Immature natural killer cell (primary cell): ENCODE data around the gene RHBDD1. TPM values are rescaled to one million over a fixed set of nuclear protein-coding genes. Genes with fewer than 3 reads are reported as not detected.
A peak's percentile ranks its signal among the peaks of the same experiment; 100 is the strongest.

Experiments used
- DNase-seq, 3 donors: peaks; one replicate each; pipeline ENCODE4 v3.0.0; 2022; ENCODE audit warnings: mixed read lengths in 1 of 3
- H3K27ac Mint-ChIP-seq, 6 donors: one replicate each; pipeline ENCODE4 v1.8.0; 2020; ENCODE audit warnings: mixed read lengths in 6 of 6, mild to moderate bottlenecking in 5 of 6, inconsistent platforms in 4 of 6, moderate library complexity in 3 of 6
- H3K27me3 Mint-ChIP-seq, 3 donors: one replicate each; pipeline ENCODE4 v1.8.0; 2020 to 2021; ENCODE audit warnings: low read depth in 3 of 3, mild to moderate bottlenecking in 3 of 3, mixed read lengths in 3 of 3, moderate library complexity in 3 of 3, inconsistent platforms in 1 of 3
- H3K36me3 Mint-ChIP-seq, 3 donors: one replicate each; pipeline ENCODE4 v1.8.0; 2020; ENCODE audit warnings: mixed read lengths in 3 of 3, inconsistent platforms in 2 of 3, mild to moderate bottlenecking in 2 of 3
- H3K4me1 Mint-ChIP-seq, 2 donors: one replicate each; pipeline ENCODE4 v1.8.0; 2020; ENCODE audit warnings: inconsistent platforms in 2 of 2, mild to moderate bottlenecking in 2 of 2, mixed read lengths in 2 of 2, moderate library complexity in 1 of 2
- H3K4me3 Mint-ChIP-seq, 5 donors: one replicate each; pipeline ENCODE4 v1.8.0; 2020; ENCODE audit warnings: mild to moderate bottlenecking in 5 of 5, mixed read lengths in 5 of 5, inconsistent platforms in 3 of 5, moderate library complexity in 3 of 5
- H3K9me3 Mint-ChIP-seq, 6 donors: one replicate each; pipeline ENCODE4 v1.8.0; 2020; ENCODE audit warnings: mild to moderate bottlenecking in 6 of 6, mixed read lengths in 6 of 6, inconsistent platforms in 4 of 6, moderate library complexity in 3 of 6
- polyA plus RNA-seq, 3 donors: library from polyadenylated mRNA; unstranded; fragments of 300-500 nt; fragmentation: Illumina TruSeq; gene quantifications; one replicate each; pipeline ENCODE4 v1.2.3, GENCODE V29; 2021

RHBDD1 gene
- polyA plus RNA-seq, 3 donors from 2014 or later = 10.3 to 19.0 (median 11.2) TPM

DNA sequence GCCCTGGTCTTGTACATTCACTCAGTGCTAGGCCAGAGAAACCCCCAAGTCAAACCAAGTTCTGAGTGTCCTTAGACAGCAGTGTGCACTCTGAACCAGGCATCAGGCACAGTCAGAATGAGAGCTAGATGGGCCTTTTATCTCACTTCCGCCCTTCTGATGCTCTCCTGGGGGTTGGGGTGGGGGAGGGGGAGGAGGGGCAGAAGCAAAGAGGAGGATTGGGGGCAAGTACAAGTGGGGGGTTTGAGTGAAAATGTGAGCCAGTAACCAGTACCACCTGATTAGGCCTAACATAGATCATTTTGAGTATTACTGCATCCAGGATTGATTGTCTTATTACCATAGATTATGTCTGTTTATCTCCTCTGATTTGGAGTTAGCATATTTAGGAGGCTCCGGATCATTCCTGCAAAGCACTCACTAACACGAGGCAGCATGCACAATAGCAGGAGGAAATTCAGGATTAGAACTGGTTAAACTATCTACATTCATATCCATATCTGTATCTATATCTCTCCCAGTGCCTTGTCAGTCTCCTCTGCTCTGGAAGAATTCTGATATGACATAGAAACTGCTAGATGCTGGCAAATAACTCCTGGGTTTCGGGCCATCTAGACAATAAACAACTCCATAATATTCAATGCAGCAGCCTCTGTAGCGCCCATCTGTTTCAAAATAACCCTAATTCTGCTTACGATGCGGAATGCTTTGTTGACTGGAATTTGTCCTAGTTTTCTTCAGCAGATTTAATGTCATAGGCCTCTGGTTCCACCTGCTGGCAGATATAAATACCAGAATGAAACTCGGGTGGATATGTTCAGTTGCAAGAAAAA is 149.1 kb downstream of the RHBDD1 start:
- H3K27ac Mint-ChIP-seq = no peak overlapping the region
- H3K27me3 Mint-ChIP-seq = no peaks in the 10 kb centered on the region
- H3K9me3 Mint-ChIP-seq = no peaks in the 10 kb centered on the region
- no peak overlapping the region for H3K4me3 Mint-ChIP-seq
- H3K36me3 Mint-ChIP-seq = peaks cover 0 to 6% (median 3%) of the 10 kb centered on the region in 3 donors
- DNase-seq = peak in 2 of 3 donors; percentile 1 to 11
- no peaks in the 10 kb centered on the region for H3K4me1 Mint-ChIP-seq

DNA sequence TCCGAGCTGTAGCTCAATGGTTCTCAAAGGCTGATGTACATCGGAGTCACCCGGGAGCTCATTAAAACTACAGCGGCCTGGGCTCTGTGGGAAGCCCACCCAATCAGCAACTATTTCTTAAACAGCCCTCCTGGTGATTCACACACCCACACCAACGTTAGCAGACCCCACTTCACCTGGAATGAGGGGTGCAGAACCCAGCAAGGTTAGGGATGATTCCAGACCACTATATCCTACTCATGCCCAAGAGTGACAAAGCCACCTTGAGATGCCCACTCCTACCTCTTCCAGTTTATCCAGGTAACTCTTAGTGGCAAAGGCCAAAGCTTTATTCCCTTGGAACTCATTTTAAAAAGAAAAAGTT is 149.7 kb downstream of the RHBDD1 start:
- Mint-ChIP-seq H3K4me3 (no peak overlapping the region), H3K4me1 (no peaks in the 10 kb centered on the region), H3K36me3 (peaks cover 1 to 6% (median 3%) of the 10 kb centered on the region in 3 donors), H3K9me3 (no peaks in the 10 kb centered on the region), H3K27me3 (no peaks in the 10 kb centered on the region), H3K27ac (no peak overlapping the region)
- DNase-seq = no peak

DNA sequence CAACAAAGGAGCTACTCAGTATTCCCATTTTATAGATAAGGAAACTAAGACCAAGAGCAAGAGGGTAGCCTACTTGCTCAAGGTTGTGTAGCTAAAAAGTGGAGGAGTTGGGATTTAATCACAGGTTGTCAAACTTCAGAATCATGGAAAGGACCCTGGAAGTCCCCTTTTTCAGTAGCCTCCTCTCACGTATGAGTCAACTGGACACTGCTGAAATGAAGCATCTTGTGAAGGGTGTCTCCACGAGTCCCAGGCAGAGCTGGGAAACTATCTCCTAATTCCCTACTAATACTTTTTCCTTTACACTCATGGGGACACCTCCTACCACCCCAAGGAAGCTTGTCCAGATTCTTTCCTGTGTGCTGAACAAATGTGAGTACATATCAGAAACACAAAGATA is 155.8 kb downstream of the RHBDD1 start:
- DNase-seq = no peak
- Mint-ChIP-seq H3K27ac (no peak overlapping the region), H3K9me3 (peaks cover 0 to 3% (median 0%) of the 10 kb centered on the region in 6 donors), H3K36me3 (peaks cover 25 to 37% (median 29%) of the 10 kb centered on the region in 3 donors), H3K4me3 (no peak overlapping the region), H3K27me3 (peaks cover 0 to 1% (median 0%) of the 10 kb centered on the region in 3 donors), H3K4me1 (peaks cover 0 to 5% of the 10 kb centered on the region in 2 donors)

DNA sequence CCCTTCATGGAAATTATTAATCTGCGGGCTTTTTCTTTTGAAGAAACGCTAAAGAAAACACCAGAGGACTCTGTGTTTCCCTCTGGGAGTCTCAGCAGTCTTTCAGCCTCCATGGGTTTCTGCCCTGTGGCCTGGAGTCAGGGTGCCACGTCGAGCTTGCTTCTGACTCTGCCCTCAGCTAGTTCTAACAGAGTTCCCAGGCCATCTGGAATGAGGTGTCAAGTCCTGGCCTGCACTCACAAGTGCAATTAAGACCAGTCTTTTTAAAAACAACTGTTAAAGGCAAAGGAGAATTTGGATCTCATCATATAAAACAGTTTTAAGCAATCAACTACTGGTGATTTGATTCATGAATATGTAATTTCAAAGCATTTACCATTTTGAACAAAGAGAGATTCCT is 157.3 kb downstream of the RHBDD1 start:
- Mint-ChIP-seq H3K4me3 (no peak overlapping the region), H3K27me3 (peaks cover 0 to 1% (median 0%) of the 10 kb centered on the region in 3 donors), H3K27ac (no peak overlapping the region), H3K4me1 (peaks cover 0 to 5% of the 10 kb centered on the region in 2 donors), H3K9me3 (peaks cover 0 to 3% (median 0%) of the 10 kb centered on the region in 6 donors), H3K36me3 (peaks cover 29 to 37% (median 33%) of the 10 kb centered on the region in 3 donors)
- no peak for DNase-seq

DNA sequence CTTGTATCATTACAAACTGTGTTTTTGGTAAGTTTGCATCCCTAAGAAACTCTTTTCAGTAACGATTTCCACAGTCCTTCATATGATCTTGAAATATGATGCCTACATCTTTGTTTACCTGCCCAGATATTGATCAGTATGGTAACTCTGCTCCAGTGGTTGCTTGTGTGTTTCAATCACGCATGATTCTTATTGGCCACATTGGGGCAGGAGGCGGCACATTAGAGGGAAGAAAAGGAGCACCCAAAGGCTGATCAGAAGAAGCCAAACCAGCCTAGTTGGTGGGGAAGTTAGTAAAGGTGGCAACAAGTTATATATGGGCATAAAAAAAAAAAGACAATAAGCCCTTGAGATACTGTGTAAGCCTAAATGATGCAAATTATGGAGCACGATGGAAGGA is 158.9 kb downstream of the RHBDD1 start:
- no peak overlapping the region for H3K4me3 Mint-ChIP-seq
- H3K4me1 Mint-ChIP-seq = peaks cover 0 to 5% of the 10 kb centered on the region in 2 donors
- peaks cover 0 to 3% (median 0%) of the 10 kb centered on the region in 6 donors for H3K9me3 Mint-ChIP-seq
- no peak overlapping the region for H3K27ac Mint-ChIP-seq
- H3K27me3 Mint-ChIP-seq = peaks cover 0 to 1% (median 0%) of the 10 kb centered on the region in 3 donors
- H3K36me3 Mint-ChIP-seq = peaks cover 36 to 52% (median 48%) of the 10 kb centered on the region in 3 donors
- no peak for DNase-seq

DNA sequence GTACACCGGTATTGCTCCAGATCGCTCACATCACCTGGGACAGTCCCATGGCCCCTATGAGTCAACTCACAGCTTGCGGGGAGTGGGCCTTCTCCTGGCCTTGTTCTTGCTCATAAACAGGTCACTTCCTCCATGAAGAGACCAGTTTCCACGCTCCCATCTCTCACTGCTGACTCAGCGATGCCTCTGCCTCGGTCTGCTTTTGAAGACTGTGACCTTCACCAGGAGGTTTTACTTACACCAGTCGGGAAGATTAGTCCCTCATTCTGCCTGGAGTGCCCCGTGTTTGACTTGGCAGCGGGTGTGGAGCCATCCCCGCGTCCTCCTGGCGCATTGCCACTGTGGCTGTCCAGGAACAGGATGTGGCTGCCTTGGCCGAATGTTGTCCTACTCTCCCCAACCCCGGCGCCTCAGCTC is 159.8 kb downstream of the RHBDD1 start:
- Mint-ChIP-seq H3K9me3 (peaks cover 0 to 3% (median 0%) of the 10 kb centered on the region in 6 donors), H3K27me3 (peaks cover 0 to 1% (median 0%) of the 10 kb centered on the region in 3 donors), H3K4me1 (peaks cover 0 to 5% of the 10 kb centered on the region in 2 donors), H3K4me3 (peak overlapping the region in 1 of 5 donors; percentile 24), H3K27ac (no peak overlapping the region), H3K36me3 (peaks cover 42 to 59% (median 57%) of the 10 kb centered on the region in 3 donors)
- DNase-seq = no peak

DNA sequence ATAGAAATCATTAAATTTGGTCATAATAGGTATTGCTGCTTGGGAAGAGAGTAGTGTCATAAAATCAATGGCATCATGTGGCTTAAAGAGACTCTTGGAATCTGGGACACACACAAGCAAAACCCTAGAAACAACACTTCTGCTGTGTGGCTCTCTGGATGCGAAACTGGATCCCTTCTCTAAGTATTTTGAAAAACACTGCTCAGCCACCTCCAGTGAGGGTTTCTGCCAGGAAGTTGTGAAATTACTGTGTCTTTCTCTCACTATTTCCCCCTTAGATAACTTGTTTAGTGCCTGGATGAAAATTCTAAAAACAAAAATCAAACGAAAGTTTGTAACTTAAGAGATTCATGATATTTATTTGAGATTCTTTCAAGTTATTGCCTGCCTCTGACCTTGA is 163.8 kb downstream of the RHBDD1 start:
- H3K4me1 Mint-ChIP-seq = no peaks in the 10 kb centered on the region
- H3K9me3 Mint-ChIP-seq = peaks cover 0 to 2% (median 0%) of the 10 kb centered on the region in 6 donors
- no peak for DNase-seq
- H3K4me3 Mint-ChIP-seq = no peak overlapping the region
- H3K27me3 Mint-ChIP-seq = peaks cover 0 to 4% (median 2%) of the 10 kb centered on the region in 3 donors
- no peak overlapping the region for H3K27ac Mint-ChIP-seq
- peaks cover 36 to 57% (median 54%) of the 10 kb centered on the region in 3 donors for H3K36me3 Mint-ChIP-seq

DNA sequence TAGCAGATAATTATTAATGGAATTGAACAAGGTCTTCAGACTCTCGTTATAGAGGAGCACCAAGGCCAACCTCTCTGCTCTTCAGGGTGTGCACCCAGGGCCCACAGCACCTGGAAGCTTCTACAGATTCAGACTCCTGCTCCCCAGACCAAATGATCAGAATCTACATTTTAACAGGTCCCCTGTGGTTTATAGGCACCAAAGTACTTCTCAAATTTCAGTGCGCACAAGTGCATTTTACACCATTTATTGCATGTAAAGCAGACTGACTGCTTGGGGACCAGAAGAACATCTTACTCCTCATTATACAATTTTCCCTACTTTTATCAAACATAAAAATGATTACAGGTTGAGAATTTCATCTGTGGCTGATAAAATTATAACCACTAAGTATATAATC is 164.3 kb downstream of the RHBDD1 start:
- DNase-seq = no peak
- peaks cover 32 to 53% (median 49%) of the 10 kb centered on the region in 3 donors for H3K36me3 Mint-ChIP-seq
- H3K4me3 Mint-ChIP-seq = no peak overlapping the region
- H3K9me3 Mint-ChIP-seq = no peaks in the 10 kb centered on the region
- no peak overlapping the region for H3K27ac Mint-ChIP-seq
- peaks cover 0 to 4% (median 2%) of the 10 kb centered on the region in 3 donors for H3K27me3 Mint-ChIP-seq
- no peaks in the 10 kb centered on the region for H3K4me1 Mint-ChIP-seq

DNA sequence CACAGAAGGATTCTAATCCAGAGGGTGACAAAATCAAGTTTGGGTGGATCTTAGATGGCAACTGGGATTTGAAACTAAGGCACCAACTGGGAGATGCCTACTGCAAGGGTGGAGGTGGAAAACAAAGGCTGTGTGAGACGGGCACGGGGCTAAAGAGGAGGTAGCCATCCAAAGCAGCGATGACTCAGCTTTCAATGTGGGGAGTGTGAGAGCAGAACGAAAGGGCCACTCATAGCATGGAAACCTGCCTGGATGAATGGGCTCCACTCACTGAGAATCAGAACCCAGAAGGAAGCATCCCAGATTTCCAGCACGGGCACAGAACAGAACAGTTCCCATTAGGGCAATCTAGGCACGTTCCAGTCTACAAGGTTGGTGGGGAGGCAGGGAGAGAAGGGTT is 168.6 kb downstream of the RHBDD1 start:
- Mint-ChIP-seq H3K36me3 (peaks cover 10 to 24% (median 21%) of the 10 kb centered on the region in 3 donors), H3K27ac (no peak overlapping the region), H3K27me3 (peaks cover 2 to 8% (median 8%) of the 10 kb centered on the region in 3 donors), H3K9me3 (no peaks in the 10 kb centered on the region), H3K4me3 (no peak overlapping the region), H3K4me1 (no peaks in the 10 kb centered on the region)
- DNase-seq = no peak

DNA sequence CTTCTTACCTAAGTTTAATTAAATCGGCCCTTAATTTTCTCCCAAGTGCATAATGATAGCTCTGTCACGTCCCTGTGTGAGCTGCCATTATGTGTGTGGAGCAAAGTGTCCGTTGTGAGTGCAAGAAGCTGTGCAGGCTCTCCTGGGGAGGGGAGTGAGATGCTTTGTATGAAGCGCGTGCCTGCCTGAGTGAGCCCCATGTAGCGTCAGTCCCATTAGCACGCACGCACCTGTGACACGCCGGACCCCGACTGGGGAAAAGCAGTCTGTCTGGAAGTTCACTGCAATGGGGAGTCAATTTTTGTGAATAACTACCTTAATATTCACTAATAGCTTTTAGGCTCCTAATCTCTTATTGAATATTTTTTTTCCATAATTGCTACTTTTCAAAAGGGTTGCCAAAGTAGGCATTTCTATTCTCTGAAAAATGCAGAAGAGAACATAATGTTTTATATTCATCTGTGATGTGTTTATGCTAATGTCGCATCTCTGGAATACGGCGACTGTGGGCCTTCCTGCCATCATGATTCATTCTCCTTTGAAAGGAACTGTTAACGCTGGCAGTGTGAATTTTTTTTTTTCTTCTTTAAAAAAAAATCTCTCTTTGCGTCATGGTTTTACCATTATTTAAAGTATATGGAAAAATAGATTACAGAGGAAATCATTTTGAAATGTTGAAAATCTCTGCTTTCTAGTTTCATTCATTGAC is 170.5 kb downstream of the RHBDD1 start:
- no peaks in the 10 kb centered on the region for H3K4me1 Mint-ChIP-seq

DNA sequence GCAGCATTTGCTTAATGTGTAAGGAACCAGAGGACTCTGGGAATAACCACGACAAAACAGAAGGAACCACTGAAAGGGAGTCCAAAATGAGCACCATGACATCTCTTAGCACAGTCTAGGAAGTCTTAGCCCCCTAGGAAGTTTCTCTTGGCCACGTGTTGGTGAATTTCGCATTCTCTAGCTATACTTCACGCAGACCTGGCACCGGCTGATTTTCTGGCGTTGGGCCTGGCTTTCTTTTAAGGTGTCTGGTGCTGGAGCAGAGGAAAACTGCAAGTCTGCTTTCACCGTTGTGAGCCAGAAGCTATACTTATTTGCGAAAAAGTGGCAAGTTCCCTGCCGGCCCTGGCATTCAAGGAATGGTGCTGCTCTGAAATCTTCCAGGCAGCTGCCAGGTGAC is 171.3 kb downstream of the RHBDD1 start:
- Mint-ChIP-seq H3K4me3 (no peak overlapping the region), H3K9me3 (no peaks in the 10 kb centered on the region), H3K27me3 (peaks cover 4 to 11% (median 8%) of the 10 kb centered on the region in 3 donors), H3K36me3 (peaks cover 4 to 6% (median 4%) of the 10 kb centered on the region in 3 donors), H3K4me1 (no peaks in the 10 kb centered on the region), H3K27ac (no peak overlapping the region)
- no peak for DNase-seq

More for the DNA sequence above, 170.5 kb downstream of the RHBDD1 start:
- Mint-ChIP-seq H3K9me3 (no peaks in the 10 kb centered on the region), H3K27ac (no peak overlapping the region), H3K27me3 (peaks cover 4 to 11% (median 8%) of the 10 kb centered on the region in 3 donors), H3K4me3 (no peak overlapping the region), H3K36me3 (peaks cover 4 to 8% (median 7%) of the 10 kb centered on the region in 3 donors)
- no peak for DNase-seq

DNA sequence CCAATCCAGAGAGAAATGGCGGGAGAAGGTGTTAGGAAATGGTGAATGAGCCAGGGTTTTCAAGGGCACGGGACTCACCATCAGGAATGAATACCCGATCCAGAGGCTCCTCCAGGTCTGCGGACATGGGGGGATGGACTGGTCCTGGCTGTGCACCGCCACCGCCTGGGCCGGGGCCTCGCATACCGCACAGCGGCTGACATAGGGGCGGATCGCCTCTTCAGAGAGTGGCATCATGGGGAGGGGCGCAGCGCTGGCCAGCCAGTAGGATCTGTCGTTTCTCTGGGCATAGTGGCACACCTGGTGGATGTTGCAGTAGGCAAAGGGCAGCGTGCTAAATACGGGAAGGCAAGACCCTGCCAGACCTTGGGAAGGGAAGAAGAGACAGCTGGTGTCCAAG is 172.1 kb downstream of the RHBDD1 start:
- Mint-ChIP-seq H3K9me3 (no peaks in the 10 kb centered on the region), H3K27ac (no peak overlapping the region), H3K36me3 (peaks cover 0 to 2% (median 0%) of the 10 kb centered on the region in 3 donors), H3K27me3 (peaks cover 4 to 11% (median 7%) of the 10 kb centered on the region in 3 donors), H3K4me3 (no peak overlapping the region), H3K4me1 (no peaks in the 10 kb centered on the region)
- DNase-seq = no peak

DNA sequence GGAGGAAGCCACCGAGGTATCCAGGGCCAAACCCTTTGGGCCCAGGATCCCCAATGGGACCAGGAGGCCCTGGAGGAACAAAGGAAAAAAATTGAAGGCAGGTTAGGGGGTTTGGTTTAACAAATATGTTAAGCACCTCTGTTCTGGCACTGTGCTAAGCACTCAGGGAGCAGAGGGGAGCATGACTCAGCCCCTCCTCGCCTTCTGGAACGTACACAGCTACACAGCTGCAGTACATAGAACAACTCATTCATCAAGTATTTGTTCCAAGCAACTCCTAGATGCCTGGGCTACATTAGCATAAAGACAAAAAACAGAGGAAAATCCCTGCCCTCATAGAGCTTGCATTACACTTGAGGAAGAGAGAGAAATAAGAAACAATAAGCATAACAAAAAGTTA is 174.6 kb downstream of the RHBDD1 start:
- no peaks in the 10 kb centered on the region for H3K9me3 Mint-ChIP-seq
- no peak overlapping the region for H3K4me3 Mint-ChIP-seq
- no peaks in the 10 kb centered on the region for H3K4me1 Mint-ChIP-seq
- H3K27me3 Mint-ChIP-seq = peaks cover 2 to 11% (median 5%) of the 10 kb centered on the region in 3 donors
- no peak for DNase-seq
- H3K36me3 Mint-ChIP-seq = no peaks in the 10 kb centered on the region
- no peak overlapping the region for H3K27ac Mint-ChIP-seq

DNA sequence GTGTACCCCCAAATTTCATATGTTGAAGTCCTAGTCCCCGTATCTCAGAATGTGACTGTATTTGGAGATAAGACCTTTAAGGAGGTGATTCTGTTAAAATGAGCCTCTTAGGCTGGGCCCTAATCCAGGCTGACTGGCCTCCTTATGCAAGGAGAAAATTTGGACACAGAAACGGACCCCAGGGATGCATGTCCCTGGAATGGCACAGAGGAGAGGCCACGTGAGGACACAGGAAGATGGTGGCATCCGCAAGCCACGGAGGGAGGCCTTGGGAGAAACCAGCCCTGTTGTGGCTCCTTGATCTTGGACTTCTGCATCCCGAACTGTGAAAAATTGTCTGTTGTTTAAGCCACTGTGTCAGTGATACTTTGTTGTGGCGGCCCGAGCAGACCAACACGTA is 177.5 kb downstream of the RHBDD1 start:
- no peaks in the 10 kb centered on the region for H3K4me1 Mint-ChIP-seq
- H3K27ac Mint-ChIP-seq = no peak overlapping the region
- H3K4me3 Mint-ChIP-seq = no peak overlapping the region
- peaks cover 2 to 10% (median 5%) of the 10 kb centered on the region in 3 donors for H3K27me3 Mint-ChIP-seq
- H3K9me3 Mint-ChIP-seq = no peaks in the 10 kb centered on the region
- no peak for DNase-seq
- peaks cover 0 to 3% (median 0%) of the 10 kb centered on the region in 3 donors for H3K36me3 Mint-ChIP-seq
